ENCODE measurements around the gene NAPA. TPM values are rescaled to one million over a fixed set of nuclear protein-coding genes. Genes with fewer than 3 reads are reported as not detected.

NAPA gene
- total RNA-seq, 4 donors from 2014 or later, result 94.8 to 138 (median 114) TPM

DNA sequence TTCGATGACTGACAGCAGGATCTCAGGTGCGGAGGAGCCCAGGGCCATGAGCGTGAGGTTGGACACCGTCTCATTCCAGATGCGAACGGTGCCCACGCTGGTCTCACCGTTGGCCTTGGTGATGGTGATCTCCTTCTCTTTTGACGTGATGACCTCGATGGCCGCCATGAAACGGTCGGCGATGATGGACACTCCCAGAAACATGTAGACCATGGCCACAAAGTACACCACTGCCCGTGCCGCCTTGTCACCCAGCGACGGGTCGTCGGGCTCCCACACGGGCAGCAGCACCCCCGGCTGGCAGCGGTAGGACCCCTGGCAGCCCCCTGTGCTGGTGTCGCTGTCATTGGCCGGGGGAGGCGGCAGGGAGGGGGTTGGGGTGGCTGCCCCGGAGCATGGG, 48.9 kb downstream of the NAPA start:
- peaks cover 0 to 4% (median 2%) of the 10 kb centered on the region in 4 donors for H3K4me1 ChIP-seq
- peaks cover 59% of the 10 kb centered on the region for H3K27me3 ChIP-seq
- WGBS, 2 donors (ENCODE audit: low coverage in 1 of 2), result 90% methylated on average over 27 of the region's 27 CpGs; no CpG with 5 or more reads in 1 of the 2 donors
- no peak overlapping the region for H3K27ac ChIP-seq
- in situ Hi-C loops (cut with MboI; ENCODE audit: low pct_ligation_motif_present in 1 of 4, low pct_unique_long_range_greater_than_20kb in 1 of 4, low sequenced_read_pairs in 3 of 4), result no loop called here
- intact Hi-C loops (cut with DNase I; ENCODE audit: low total_unique reads), result no loop called here
- no peak for DNase-seq
- TF ChIP-seq POLR2AphosphoS5 (IDR thresholded peaks at IDR 0.05) (no peak), EP300 (IDR thresholded peaks at IDR 0.05; ENCODE audit: low read depth) (no peak), POLR2A (IDR thresholded peaks at IDR 0.05) (no peak)
- TF ChIP-seq, protein P1, sequence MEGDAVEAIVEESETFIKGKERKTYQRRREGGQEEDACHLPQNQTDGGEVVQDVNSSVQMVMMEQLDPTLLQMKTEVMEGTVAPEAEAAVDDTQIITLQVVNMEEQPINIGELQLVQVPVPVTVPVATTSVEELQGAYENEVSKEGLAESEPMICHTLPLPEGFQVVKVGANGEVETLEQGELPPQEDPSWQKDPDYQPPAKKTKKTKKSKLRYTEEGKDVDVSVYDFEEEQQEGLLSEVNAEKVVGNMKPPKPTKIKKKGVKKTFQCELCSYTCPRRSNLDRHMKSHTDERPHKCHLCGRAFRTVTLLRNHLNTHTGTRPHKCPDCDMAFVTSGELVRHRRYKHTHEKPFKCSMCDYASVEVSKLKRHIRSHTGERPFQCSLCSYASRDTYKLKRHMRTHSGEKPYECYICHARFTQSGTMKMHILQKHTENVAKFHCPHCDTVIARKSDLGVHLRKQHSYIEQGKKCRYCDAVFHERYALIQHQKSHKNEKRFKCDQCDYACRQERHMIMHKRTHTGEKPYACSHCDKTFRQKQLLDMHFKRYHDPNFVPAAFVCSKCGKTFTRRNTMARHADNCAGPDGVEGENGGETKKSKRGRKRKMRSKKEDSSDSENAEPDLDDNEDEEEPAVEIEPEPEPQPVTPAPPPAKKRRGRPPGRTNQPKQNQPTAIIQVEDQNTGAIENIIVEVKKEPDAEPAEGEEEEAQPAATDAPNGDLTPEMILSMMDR (IDR thresholded peaks at IDR 0.05), result no peak
- no peaks in the 10 kb centered on the region for H3K36me3 ChIP-seq
- H3K9me3 ChIP-seq, result no peaks in the 10 kb centered on the region
- no peak overlapping the region for H3K4me3 ChIP-seq

DNA sequence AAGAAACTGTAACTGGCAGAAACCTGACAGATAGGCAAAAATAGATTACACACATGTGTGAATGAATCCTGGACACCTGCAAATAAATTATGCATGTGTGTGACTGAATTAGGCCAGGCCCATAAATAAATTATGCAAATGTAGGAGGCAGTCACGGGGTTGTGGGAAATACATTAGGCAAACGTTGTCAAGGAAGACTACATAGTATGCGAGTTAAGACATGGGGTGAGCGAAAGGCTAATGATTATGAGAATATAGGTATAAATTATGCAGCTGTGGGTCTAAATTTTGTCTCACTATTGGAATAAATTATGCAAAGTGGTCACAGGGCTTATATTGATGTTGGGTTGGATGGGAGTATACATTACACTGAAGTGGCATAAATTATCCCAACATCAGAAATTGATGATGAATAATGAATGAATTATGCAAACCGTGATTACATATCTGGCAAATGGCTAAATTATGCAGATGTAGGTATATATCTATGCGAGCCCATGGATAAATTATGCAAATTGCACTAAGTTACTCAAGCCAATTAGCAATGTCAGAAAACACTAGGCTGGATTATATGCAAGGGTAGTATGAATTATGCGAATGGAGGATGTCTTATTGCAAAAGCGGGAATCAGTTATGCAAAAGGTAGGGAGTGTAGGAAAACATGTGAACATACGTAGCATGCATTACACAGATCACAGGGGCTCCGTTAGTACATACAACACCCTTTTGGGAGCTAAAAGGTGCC, 50.0 kb downstream of the NAPA start:
- no peak for TF ChIP-seq POLR2A (IDR thresholded peaks at IDR 0.05)
- TF ChIP-seq, protein P1 (IDR thresholded peaks at IDR 0.05), result no peak
- TF ChIP-seq EP300 (IDR thresholded peaks at IDR 0.05; ENCODE audit: low read depth), result no peak
- intact Hi-C loops (cut with DNase I; ENCODE audit: low total_unique reads) (no loop called here), in situ Hi-C loops (cut with MboI; ENCODE audit: low pct_ligation_motif_present in 1 of 4, low pct_unique_long_range_greater_than_20kb in 1 of 4, low sequenced_read_pairs in 3 of 4) (no loop called here)
- DNase-seq, result no peak
- Histone ChIP-seq H3K27me3 (peaks cover 61% of the 10 kb centered on the region), H3K4me3 (no peak overlapping the region), H3K36me3 (no peaks in the 10 kb centered on the region), H3K27ac (no peak overlapping the region), H3K4me1 (peaks cover 0 to 2% (median 0%) of the 10 kb centered on the region in 4 donors), H3K9me3 (no peaks in the 10 kb centered on the region)
- 65 to 78% methylated on average over 10 of the region's 10 CpGs for WGBS, 2 donors (ENCODE audit: low coverage in 1 of 2)

DNA sequence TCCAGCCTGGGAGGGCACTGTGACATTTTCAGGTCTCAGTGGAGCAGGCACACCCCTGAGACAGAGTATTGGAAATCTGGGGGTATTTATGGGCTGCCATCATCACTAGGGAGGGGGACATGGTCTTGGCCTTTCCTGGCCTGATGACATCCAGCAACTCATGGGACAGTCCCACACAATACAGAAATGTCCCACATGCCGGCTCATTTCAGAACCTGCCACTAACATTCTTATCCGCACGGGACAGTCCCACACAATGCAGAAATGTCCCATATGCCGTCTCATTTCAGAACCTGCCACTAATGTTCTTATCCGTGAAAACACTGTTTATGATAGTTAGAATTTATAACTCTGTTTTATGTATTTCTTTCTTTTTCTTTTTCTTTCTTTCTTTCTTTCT, 53.0 kb downstream of the NAPA start:
- H3K4me1 ChIP-seq, result peaks cover 0 to 7% (median 4%) of the 10 kb centered on the region in 4 donors
- H3K36me3 ChIP-seq, result no peaks in the 10 kb centered on the region
- H3K9me3 ChIP-seq, result no peaks in the 10 kb centered on the region
- H3K4me3 ChIP-seq, result no peak overlapping the region
- no peak for DNase-seq
- H3K27me3 ChIP-seq, result peaks cover 67% of the 10 kb centered on the region
- WGBS, 2 donors (ENCODE audit: low coverage in 1 of 2), result 35 to 62% methylated on average over 3 to 5 of the region's 5 CpGs
- intact Hi-C loops (cut with DNase I; ENCODE audit: low total_unique reads) (no loop called here), in situ Hi-C loops (cut with MboI; ENCODE audit: low pct_ligation_motif_present in 1 of 4, low pct_unique_long_range_greater_than_20kb in 1 of 4, low sequenced_read_pairs in 3 of 4) (no loop called here)
- TF ChIP-seq POLR2AphosphoS5 (IDR thresholded peaks at IDR 0.05) (no peak), EP300 (IDR thresholded peaks at IDR 0.05; ENCODE audit: low read depth) (no peak), POLR2A (IDR thresholded peaks at IDR 0.05) (no peak)
- TF ChIP-seq, protein P1 (IDR thresholded peaks at IDR 0.05), result no peak
- H3K27ac ChIP-seq, result no peak overlapping the region

DNA sequence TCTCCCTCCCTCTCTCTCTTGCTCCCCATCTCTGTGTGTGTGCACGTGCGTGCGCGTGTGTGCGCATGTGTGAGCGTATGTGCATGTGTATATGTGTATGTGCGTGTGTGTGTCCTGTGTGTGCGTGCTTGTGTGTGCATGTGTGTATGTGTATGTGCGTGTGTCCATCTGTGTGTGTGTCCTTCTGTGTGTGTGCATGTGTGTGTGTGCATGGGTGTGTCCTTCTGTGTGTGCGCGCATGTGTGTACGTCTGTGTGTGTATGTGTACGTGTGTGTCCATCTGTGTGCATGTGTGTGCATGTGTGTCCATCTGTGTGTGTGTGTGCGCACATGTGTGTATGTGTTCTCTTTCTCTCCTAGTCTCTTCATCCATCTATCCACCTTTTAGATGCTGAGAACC, 55.4 kb downstream of the NAPA start:
- Histone ChIP-seq H3K4me1 (peaks cover 0 to 8% (median 4%) of the 10 kb centered on the region in 4 donors), H3K36me3 (no peaks in the 10 kb centered on the region), H3K27ac (no peak overlapping the region), H3K4me3 (no peak overlapping the region), H3K9me3 (peaks cover 0 to 3% of the 10 kb centered on the region in 2 donors), H3K27me3 (peaks cover 79% of the 10 kb centered on the region)
- TF ChIP-seq, protein P1 (IDR thresholded peaks at IDR 0.05), result no peak
- TF ChIP-seq EP300 (IDR thresholded peaks at IDR 0.05; ENCODE audit: low read depth), result no peak
- TF ChIP-seq POLR2AphosphoS5 (IDR thresholded peaks at IDR 0.05), result no peak
- TF ChIP-seq POLR2A (IDR thresholded peaks at IDR 0.05), result no peak
- intact Hi-C loops (cut with DNase I; ENCODE audit: low total_unique reads) (no loop called here), in situ Hi-C loops (cut with MboI; ENCODE audit: low pct_ligation_motif_present in 1 of 4, low pct_unique_long_range_greater_than_20kb in 1 of 4, low sequenced_read_pairs in 3 of 4) (no loop called here)
- DNase-seq, result no peak
- 89% methylated on average over 14 of the region's 14 CpGs; no CpG with 5 or more reads in 1 of the 2 donors for WGBS, 2 donors (ENCODE audit: low coverage in 1 of 2)
